B cell (primary cell): Measurements from ENCODE around the gene RUBCNL. TPM values are rescaled to one million over a fixed set of nuclear protein-coding genes. Genes with fewer than 3 reads are reported as not detected.

ENCODE experiments used
- ATAC-seq: fragments of 200-7000 bp; cut with Tn5 transposase; one replicate; pipeline ENCODE4 v1.10.0; 2021; ENCODE audit warnings: low read depth, mild to moderate bottlenecking, moderate number of reproducible peaks, moderate library complexity
- CTCF ChIA-PET: fragments of 350-600 bp; sonication (Branson Sonifier 250); formaldehyde crosslinking; loops from one replicate; lab custom pipeline; 2021; ENCODE audit warnings: antibody characterized with exemption, inconsistent platforms; lab: Charles Lee
- POLR2A ChIA-PET: fragments of 350-600 bp; sonication (Branson Sonifier 250); formaldehyde crosslinking; loops from one replicate; lab custom pipeline; 2021; ENCODE audit warnings: antibody characterized with exemption; lab: Charles Lee
- DNase-seq: peaks from one replicate; pipeline ENCODE4 v3.0.0; 2013
- H2AFZ ChIP-seq: 2 replicates; pipeline ENCODE4 v1.6.1; 2012; ENCODE audit warnings: mild to moderate bottlenecking, low read depth, low read length; ENCODE audit not compliant: insufficient read depth, poor library complexity, severe bottlenecking
- H3K27ac ChIP-seq, 2 donors: 1 replicate in 1 of 2; 2 replicates in 1 of 2; pipeline ENCODE4 v1.5.1; 2012 to 2013; ENCODE audit warnings: low read length in 2 of 2, mild to moderate bottlenecking in 2 of 2, moderate library complexity in 1 of 2
- H3K27me3 ChIP-seq, 4 experiments: fragments of 200-600 bp in 1 of 4; sonication (generic) in 1 of 4; replicated peaks in 1 of 4; 1 replicate in 2 of 4; 2 replicates in 2 of 4; pipeline versions ENCODE4 v1.6.1 to v1.7.0; 2013 to 2016; ENCODE audit warnings: low read length in 3 of 4, mild to moderate bottlenecking in 2 of 4, mixed read lengths in 1 of 4, moderate library complexity in 1 of 4; ENCODE audit not compliant: insufficient read depth in 4 of 4, control insufficient read depth in 3 of 4; ENCODE audit errors: control extremely low read depth in 1 of 4
- H3K36me3 ChIP-seq, 2 experiments: replicated peaks in 1 of 2; 1 replicate in 1 of 2; 2 replicates in 1 of 2; pipeline versions ENCODE4 v1.6.1 to v1.7.1; 2013; ENCODE audit warnings: low read length in 1 of 2; ENCODE audit not compliant: insufficient read depth in 2 of 2, control insufficient read depth in 1 of 2; ENCODE audit errors: control extremely low read depth in 1 of 2, extremely low read depth in 1 of 2
- H3K4me1 ChIP-seq, 2 donors: fragments of 200-600 bp in 1 of 2; sonication (generic) in 1 of 2; 1 replicate in 1 of 2; 2 replicates in 1 of 2; pipeline versions ENCODE4 v1.5.1 to v1.6.1; 2013 to 2017; ENCODE audit warnings: low read length in 2 of 2; ENCODE audit not compliant: control insufficient read depth in 2 of 2, insufficient read depth in 2 of 2
- H3K4me2 ChIP-seq: replicated peaks from 2 replicates; pipeline ENCODE3; 2012; ENCODE audit warnings: mild to moderate bottlenecking, low read depth, low read length; ENCODE audit not compliant: poor library complexity, severe bottlenecking
- H3K4me3 ChIP-seq, 5 experiments: fragments of 200-600 bp in 1 of 5; sonication (generic) in 1 of 5; 1 replicate in 3 of 5; 2 replicates in 2 of 5; pipeline versions ENCODE4 v1.5.1 to v1.7.0; 2011 to 2016; ENCODE audit warnings: low read length in 4 of 5, mild to moderate bottlenecking in 4 of 5, low read depth in 2 of 5, control low read depth in 1 of 5, moderate library complexity in 1 of 5; ENCODE audit not compliant: insufficient read depth in 1 of 5; ENCODE audit errors: control extremely low read depth in 1 of 5, extremely low read depth in 1 of 5
- H3K79me2 ChIP-seq: fragments of 200-600 bp; sonication (generic); one replicate; pipeline ENCODE4 v1.6.0; 2016; ENCODE audit warnings: low read length; ENCODE audit not compliant: control insufficient read depth, insufficient read depth
- H3K9ac ChIP-seq: fragments of 200-600 bp; sonication (generic); 2 replicates; pipeline ENCODE4 v1.6.1; 2017; ENCODE audit warnings: mild to moderate bottlenecking, low read length, moderate library complexity
- H3K9me3 ChIP-seq, 3 donors: one replicate each; pipeline versions ENCODE4 v1.6.1 to v1.7.1; 2013; ENCODE audit warnings: low read length in 2 of 3; ENCODE audit not compliant: control insufficient read depth in 2 of 3, insufficient read depth in 1 of 3; ENCODE audit errors: control extremely low read depth in 1 of 3
- H4K20me1 ChIP-seq: 2 replicates; pipeline ENCODE4 v1.6.0; 2012; ENCODE audit warnings: mild to moderate bottlenecking, low read length; ENCODE audit not compliant: insufficient read depth, control insufficient read depth, poor library complexity, severe bottlenecking
- H3K27ac Mint-ChIP-seq: one replicate; pipeline ENCODE4 v1.8.0; 2021; ENCODE audit warnings: mixed read lengths
- H3K27me3 Mint-ChIP-seq: one replicate; pipeline ENCODE4 v1.8.0; 2021; ENCODE audit warnings: mixed read lengths
- H3K4me1 Mint-ChIP-seq: one replicate; pipeline ENCODE4 v1.8.0; 2021; ENCODE audit warnings: mixed read lengths
- H3K4me3 Mint-ChIP-seq: one replicate; pipeline ENCODE4 v1.8.0; 2021; ENCODE audit warnings: mixed read lengths
- H3K9me3 Mint-ChIP-seq: one replicate; pipeline ENCODE4 v1.8.0; 2022; ENCODE audit warnings: mixed read lengths; ENCODE audit not compliant: insufficient read depth
- EZH2 ChIP-seq: IDR thresholded peaks from 2 replicates; pipeline ENCODE4 v1.6.1; 2012; ENCODE audit warnings: borderline replicate concordance, low read depth, mild to moderate bottlenecking, moderate library complexity, low read length; ENCODE audit not compliant: insufficient read depth, poor library complexity, severe bottlenecking
- WGBS: methylation state at CpG from one replicate; pipeline ENCODE4 v1.1.5; 2013; ENCODE audit warnings: missing lambda C conversion rate; ENCODE audit not compliant: insufficient coverage; 5-methylcytosine and 5-hydroxymethylcytosine counted together
- intact Hi-C: fragments of 100-400 bp; cut with micrococcal nuclease; formaldehyde crosslinking; loops from one replicate; pipeline ENCODE4 v1.10.0; 2022
- polyA plus RNA-seq: library from polyadenylated mRNA; depleted of rRNA; stranded (reverse); fragments of >200 nt; gene quantifications from 2 replicates; pipeline ENCODE4 v1.2.3, GENCODE V29; 2012
- total RNA-seq, 2 donors: library from RNA; stranded (reverse); fragments of 120-200 nt in 1 of 2; gene quantifications; 1 replicate in 1 of 2; 2 replicates in 1 of 2; pipeline versions ENCODE4 v1.2.3 to v1.2.4, GENCODE V29; 2013 to 2022
- TF ChIP-seq, protein P1 (sequence below): fragments of 200-600 bp; IDR thresholded peaks from one replicate; pipeline ENCODE4 v1.8.0; 2022; ENCODE audit warnings: antibody characterized with exemption, mild to moderate bottlenecking

RUBCNL gene
- total and polyA plus RNA-seq, 2 donors (not counting 1 experiment from before 2014, with no cell fraction given) = 185 to 370 TPM

DNA sequence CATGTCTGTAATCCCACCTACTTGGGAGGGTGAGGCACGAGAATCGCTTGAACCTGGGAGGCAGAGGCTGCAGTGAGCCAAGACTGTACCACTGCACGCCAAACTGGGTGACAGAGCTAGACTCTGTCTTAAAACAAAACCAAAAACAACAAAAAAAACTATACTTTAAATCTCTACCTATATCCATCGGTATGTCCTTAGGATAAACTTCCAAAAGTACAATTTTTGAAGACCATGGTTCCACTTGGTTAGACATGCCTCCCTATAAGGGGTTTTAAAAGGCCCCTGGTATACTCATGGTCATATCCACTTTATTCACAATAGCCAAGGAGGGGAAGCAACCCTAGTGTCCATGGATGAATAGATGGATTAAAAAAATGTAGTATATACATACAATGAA, 39.8 kb downstream of the RUBCNL start:
- no peak overlapping the region for H3K27ac Mint-ChIP-seq
- H3K4me1 Mint-ChIP-seq = peaks cover 22% of the 10 kb centered on the region
- Histone ChIP-seq H2AFZ (no peak overlapping the region), H3K79me2 (peaks cover 21% of the 10 kb centered on the region), H3K9ac (no peak overlapping the region), H3K4me3 (no peak overlapping the region), H3K27me3 (no peaks in the 10 kb centered on the region), H3K36me3 (peaks cover 17 to 89% of the 10 kb centered on the region in 2 experiments), H3K27ac (peak overlapping the region in 1 of 2 donors; percentile 14), H4K20me1 (peaks cover 35% of the 10 kb centered on the region), H3K4me2 (no peak overlapping the region), H3K4me1 (peaks cover 0 to 4% of the 10 kb centered on the region in 2 donors), H3K9me3 (no peaks in the 10 kb centered on the region)
- CTCF ChIA-PET = no interaction called here
- intact Hi-C loops = no loop called here
- no peak for DNase-seq
- no peaks in the 10 kb centered on the region for H3K9me3 Mint-ChIP-seq
- no peaks in the 10 kb centered on the region for H3K27me3 Mint-ChIP-seq
- WGBS = 95% methylated on average over 2 of the region's 4 CpGs
- no peak for ATAC-seq
- H3K4me3 Mint-ChIP-seq = no peak overlapping the region
- TF ChIP-seq, protein P1, sequence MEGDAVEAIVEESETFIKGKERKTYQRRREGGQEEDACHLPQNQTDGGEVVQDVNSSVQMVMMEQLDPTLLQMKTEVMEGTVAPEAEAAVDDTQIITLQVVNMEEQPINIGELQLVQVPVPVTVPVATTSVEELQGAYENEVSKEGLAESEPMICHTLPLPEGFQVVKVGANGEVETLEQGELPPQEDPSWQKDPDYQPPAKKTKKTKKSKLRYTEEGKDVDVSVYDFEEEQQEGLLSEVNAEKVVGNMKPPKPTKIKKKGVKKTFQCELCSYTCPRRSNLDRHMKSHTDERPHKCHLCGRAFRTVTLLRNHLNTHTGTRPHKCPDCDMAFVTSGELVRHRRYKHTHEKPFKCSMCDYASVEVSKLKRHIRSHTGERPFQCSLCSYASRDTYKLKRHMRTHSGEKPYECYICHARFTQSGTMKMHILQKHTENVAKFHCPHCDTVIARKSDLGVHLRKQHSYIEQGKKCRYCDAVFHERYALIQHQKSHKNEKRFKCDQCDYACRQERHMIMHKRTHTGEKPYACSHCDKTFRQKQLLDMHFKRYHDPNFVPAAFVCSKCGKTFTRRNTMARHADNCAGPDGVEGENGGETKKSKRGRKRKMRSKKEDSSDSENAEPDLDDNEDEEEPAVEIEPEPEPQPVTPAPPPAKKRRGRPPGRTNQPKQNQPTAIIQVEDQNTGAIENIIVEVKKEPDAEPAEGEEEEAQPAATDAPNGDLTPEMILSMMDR = no peak
- no peak for TF ChIP-seq EZH2
- POLR2A ChIA-PET = no interaction called here

DNA sequence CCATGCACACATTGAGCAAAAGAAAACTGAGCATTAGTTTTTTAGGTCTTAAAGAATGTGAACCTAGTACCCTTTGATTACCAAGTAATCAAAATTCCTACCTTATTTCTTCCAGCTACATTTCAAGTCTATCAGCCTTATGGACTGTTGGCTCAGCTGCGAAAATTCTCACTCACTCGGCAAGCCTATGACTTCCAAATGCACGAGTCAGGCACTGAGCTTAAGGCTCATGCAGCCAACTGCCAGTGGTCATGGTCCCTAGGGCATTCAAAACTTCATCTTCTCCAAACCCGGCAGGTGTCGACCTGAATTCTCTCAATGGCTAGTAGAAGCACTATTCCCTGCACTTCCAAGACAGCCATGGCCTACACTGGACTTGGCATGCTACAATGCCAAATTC, 41.2 kb downstream of the RUBCNL start:
- DNase-seq (no peak), ATAC-seq (no peak)
- no peaks in the 10 kb centered on the region for H3K9me3 ChIP-seq
- H4K20me1 ChIP-seq = peaks cover 37% of the 10 kb centered on the region
- H3K36me3 ChIP-seq = peaks cover 15 to 92% of the 10 kb centered on the region in 2 experiments
- no peak overlapping the region for H3K4me3 Mint-ChIP-seq
- no peak for TF ChIP-seq EZH2
- TF ChIP-seq, protein P1 = no peak
- H3K4me2 ChIP-seq = no peak overlapping the region
- POLR2A ChIA-PET = interaction anchor here (0.5 kb wide), 1 partner anchor 25 kb away, joined by 5 read pairs; no protein-coding TSS in a partner anchor
- H3K4me1 ChIP-seq = peaks cover 13 to 18% of the 10 kb centered on the region in 2 donors
- no peaks in the 10 kb centered on the region for H3K27me3 ChIP-seq
- WGBS = 95% methylated on average over 5 of the region's 5 CpGs
- no peak overlapping the region for H3K9ac ChIP-seq
- H3K9me3 Mint-ChIP-seq = no peaks in the 10 kb centered on the region
- H3K27ac Mint-ChIP-seq = peak overlapping the region; percentile 50
- H2AFZ ChIP-seq = no peak overlapping the region
- H3K4me3 ChIP-seq = no peak overlapping the region
- intact Hi-C loops = no loop called here
- H3K27me3 Mint-ChIP-seq = no peaks in the 10 kb centered on the region
- H3K27ac ChIP-seq = no peak overlapping the region
- CTCF ChIA-PET = interaction anchor here (1.4 to 1.6 kb wide), 3 partner anchors 9 to 25 kb away, joined by 3 to 7 read pairs (median 3); no protein-coding TSS in a partner anchor
- peaks cover 13% of the 10 kb centered on the region for H3K79me2 ChIP-seq
- H3K4me1 Mint-ChIP-seq = peaks cover 35% of the 10 kb centered on the region
